A673 (cell line): ENCODE data around the gene ANKDD1B.

Experiments
- EZH2 ChIP-seq: fragments of 200-600 bp; sonication (generic); IDR thresholded peaks from 2 replicates; pipeline ENCODE4 v1.6.1; 2017; ENCODE audit warnings: borderline replicate concordance, low read depth, mild to moderate bottlenecking, mixed read lengths, antibody characterized with exemption, low read length; ENCODE audit not compliant: poor library complexity, severe bottlenecking
- TF ChIP-seq, protein P1 (sequence below): fragments of 300-800, 200-600 bp; sonication (generic); conservative IDR thresholded peaks from 2 replicates; pipeline ENCODE4 v1.5.1; 2017; ENCODE audit warnings: low read depth, mild to moderate bottlenecking, antibody characterized with exemption, low read length, moderate library complexity, mixed read lengths

DNA sequence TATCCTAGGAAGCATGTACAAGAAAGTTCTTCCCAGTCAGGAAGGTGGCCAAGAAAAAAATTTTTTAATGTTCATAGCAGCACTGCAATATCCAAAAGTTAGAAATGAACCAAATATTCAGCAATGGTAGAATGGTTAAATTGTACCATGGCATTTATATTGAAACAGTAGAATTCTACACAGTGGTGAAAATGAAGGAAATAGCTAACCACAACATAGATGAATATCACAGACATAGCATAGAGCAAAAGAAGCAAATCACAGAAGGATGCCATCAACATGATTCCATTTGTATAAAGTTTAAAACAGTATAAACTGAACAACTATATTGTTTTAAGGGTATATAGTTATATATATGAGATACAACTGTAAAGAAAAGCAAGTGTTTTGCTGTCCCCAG is 10.7 kb upstream of the ANKDD1B start:
- no peak for TF ChIP-seq EZH2
- TF ChIP-seq, protein P1, sequence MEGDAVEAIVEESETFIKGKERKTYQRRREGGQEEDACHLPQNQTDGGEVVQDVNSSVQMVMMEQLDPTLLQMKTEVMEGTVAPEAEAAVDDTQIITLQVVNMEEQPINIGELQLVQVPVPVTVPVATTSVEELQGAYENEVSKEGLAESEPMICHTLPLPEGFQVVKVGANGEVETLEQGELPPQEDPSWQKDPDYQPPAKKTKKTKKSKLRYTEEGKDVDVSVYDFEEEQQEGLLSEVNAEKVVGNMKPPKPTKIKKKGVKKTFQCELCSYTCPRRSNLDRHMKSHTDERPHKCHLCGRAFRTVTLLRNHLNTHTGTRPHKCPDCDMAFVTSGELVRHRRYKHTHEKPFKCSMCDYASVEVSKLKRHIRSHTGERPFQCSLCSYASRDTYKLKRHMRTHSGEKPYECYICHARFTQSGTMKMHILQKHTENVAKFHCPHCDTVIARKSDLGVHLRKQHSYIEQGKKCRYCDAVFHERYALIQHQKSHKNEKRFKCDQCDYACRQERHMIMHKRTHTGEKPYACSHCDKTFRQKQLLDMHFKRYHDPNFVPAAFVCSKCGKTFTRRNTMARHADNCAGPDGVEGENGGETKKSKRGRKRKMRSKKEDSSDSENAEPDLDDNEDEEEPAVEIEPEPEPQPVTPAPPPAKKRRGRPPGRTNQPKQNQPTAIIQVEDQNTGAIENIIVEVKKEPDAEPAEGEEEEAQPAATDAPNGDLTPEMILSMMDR: no peak
